GM12874 (cell line): Measurements from ENCODE around the gene FNTB.

ENCODE experiments used
- CTCF ChIP-seq: IDR thresholded peaks from 2 replicates; pipeline ENCODE4 v1.5.1; 2011; ENCODE audit warnings: low read depth, mild to moderate bottlenecking, control low read depth, low read length, moderate library complexity; ENCODE audit not compliant: insufficient read depth

Gene FNTB, protein sequence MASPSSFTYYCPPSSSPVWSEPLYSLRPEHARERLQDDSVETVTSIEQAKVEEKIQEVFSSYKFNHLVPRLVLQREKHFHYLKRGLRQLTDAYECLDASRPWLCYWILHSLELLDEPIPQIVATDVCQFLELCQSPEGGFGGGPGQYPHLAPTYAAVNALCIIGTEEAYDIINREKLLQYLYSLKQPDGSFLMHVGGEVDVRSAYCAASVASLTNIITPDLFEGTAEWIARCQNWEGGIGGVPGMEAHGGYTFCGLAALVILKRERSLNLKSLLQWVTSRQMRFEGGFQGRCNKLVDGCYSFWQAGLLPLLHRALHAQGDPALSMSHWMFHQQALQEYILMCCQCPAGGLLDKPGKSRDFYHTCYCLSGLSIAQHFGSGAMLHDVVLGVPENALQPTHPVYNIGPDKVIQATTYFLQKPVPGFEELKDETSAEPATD

DNA sequence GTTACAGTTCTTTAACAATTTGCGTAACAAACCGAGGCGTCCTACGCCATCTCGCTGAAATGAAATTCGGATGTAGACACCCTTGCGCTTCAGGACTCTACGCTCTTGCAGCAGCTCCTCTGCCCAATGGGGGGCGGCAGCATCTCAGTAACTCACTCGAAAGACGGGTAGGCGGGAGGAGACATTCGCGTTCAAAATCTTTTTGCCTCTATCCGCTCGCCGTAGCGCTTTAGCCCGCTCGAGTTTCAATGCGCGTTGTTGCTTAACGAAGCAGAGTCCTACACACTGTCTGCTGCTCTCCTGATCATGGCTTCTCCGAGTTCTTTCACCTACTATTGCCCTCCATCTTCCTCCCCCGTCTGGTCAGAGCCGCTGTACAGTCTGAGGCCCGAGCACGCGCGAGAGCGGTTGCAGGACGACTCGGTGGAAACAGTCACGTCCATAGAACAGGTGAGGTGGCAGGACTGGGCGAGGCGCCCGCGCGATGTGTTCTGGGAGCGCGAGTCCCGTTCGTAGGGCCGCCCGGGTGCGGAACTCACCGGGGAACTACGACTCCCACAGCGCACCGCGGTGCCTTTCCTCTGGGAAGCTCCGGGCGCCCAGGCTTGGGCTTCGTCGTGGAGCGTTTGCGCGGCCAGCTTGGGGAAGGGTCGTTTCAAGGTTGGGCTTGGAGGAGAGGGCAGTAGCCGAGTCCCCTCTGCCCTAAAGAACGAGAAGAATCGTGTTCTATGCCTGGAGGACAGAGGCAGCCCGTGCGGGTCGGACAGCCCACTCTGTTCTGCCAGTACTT, at the start of gene FNTB:
Gene FNTB (plus strand): TSS at position 248 of the 790 bp plus-strand sequence. CDS start 59 bp downstream, at position 307.
- TF ChIP-seq CTCF, result peak; percentile 74

DNA sequence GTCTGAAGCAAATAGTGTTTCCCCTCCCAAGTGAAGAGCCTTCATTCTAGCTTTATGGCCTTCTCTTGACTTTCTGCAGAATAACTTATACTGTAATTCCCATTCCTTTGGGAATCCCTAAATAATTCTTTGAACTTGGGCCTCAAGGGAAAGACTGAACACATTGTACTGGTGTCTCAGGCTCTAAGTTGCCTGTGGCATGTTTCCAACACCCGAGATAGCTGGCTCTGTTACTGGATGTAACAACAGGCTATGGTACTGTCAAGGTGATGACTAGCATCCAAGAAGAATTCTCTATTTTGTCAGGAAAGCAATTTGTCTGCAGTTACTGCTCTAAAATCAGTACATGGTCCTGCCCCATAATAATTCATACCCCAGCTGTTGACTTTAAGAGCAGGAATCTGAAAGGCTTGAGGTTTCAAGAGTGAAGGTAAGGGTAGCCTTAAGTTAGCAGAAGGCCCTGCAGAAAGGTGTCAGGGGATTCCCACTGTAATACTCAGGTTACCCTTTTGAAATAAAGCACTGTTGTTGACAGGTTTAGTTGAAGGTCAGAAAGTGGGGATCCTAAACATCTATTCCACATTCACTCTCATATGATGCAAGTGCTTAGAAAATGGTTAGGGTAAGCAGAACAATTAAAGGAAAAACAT, 49.4 kb upstream of the FNTB start:
- TF ChIP-seq CTCF, result no peak

- TF ChIP-seq CTCF, result no peak
Observed at GRCh38 chr14:64937821-64938193, 48.9 kb upstream of the FNTB start.

DNA sequence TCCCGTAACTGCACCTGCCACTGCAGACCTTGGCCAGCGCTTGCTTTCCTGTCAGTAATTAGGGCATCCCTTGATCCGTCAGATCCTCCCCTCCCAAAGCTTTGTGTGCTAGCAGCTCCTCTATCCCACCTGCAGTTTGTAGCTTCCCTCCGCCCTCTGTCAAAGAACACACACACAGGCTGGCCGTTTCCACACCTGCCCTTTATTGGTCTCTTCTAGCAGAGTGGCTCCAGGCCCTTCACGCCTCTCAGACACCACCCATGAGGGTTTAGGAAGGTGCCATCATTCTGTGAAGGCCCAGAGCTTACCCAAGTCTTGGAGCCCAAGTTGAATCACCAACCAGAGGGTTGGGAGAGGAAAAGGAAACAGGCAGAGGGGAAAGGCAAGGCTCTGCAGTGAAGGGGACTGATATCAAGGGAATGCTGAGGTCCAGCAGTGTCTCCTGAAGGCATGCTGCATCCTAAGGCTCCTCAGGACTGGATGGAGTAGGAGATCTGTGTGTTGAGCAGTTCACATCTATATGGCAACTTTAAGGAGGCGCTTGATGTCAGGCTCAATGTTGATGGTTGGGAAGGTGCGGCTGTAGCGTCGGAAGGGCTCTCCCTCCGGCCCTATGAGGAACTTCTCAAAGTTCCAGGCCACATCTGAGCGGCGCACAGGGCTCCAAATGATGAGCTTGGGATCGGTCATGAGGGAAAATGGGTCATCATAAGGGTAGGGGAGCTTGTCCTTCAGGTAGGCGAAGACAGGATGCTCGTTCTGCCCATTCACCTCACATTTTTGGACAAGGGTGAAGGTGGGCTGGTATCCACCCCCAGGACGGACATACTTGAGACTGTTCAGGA, 47.5 kb upstream of the FNTB start:
- TF ChIP-seq CTCF, result no peak

DNA sequence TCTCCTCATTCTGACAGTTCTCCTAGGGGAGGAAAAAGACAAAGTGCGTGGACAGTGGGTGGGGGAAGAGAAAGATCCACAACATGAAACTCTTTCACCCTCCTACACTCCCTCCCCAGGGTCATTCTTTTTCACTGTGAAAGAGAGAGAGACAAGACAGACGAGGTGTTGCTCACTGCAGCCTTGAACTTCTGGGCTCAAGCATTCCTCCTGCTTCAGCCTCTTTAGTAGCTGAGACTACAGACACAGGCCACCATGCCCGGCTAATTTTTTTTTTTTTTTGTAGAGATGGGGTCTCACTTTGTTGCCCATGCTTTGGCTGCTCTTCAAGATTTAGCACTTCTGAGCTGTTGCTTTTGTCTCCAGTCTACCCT, 46.9 kb upstream of the FNTB start:
- no peak for TF ChIP-seq CTCF

DNA sequence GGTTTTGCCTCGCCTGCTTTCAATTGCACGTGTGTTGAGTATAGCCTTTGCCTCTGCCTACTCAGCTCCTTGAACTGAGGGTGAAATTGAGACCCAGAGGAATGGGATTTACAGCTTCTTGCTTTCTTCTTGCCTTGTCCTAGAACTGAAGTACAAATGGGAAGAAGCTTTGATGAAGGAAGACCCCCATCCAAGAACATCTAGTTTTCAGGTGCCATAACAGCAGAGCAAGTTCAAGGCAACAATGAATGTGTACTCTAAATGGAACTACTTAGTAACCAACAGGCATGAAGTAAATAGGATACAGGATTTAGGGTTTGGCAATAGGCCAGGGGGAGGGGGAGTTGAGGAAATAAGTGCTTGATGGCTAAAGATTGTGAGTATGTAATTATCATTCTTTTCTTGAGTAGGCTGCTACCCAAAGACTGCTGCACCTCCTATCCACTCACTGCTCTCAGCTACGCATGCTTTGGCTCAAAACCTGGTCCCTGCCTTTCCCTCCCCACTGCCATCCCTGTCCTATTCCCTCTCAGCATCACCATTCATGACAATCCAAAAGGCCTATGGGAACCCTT, 46.3 kb upstream of the FNTB start:
- no peak for TF ChIP-seq CTCF
